ENCODE results near the gene SPPL3.

- TF ChIP-seq CTCF (conservative IDR thresholded peaks at IDR 0.05; ENCODE audit: low read depth in 2 of 2) (no peak), REST (IDR thresholded peaks at IDR 0.05; ENCODE audit: unreplicated experiment) (no peak), POLR2AphosphoS5 (IDR thresholded peaks at IDR 0.05; ENCODE audit: low read depth) (no peak), EZH2 (IDR thresholded peaks at IDR 0.05; ENCODE audit: low read depth, unreplicated experiment) (no peak), EZH2phosphoT487 (IDR thresholded peaks at IDR 0.05; ENCODE audit: unreplicated experiment) (no peak), ZNF331 (CRISPR knock-in tag; IDR thresholded peaks at IDR 0.05; ENCODE audit: low read depth) (no peak), ETS1 (IDR thresholded peaks at IDR 0.05) (no peak), CREB1 (CRISPR knock-in tag; IDR thresholded peaks at IDR 0.05; ENCODE audit: low read depth) (no peak), NANOG (IDR thresholded peaks at IDR 0.05; ENCODE audit: borderline replicate concordance) (no peak), JUNB (IDR thresholded peaks at IDR 0.05; ENCODE audit: unreplicated experiment) (no peak), ZNF114 (CRISPR knock-in tag; IDR thresholded peaks at IDR 0.05) (no peak), ZNF462 (CRISPR knock-in tag; IDR thresholded peaks at IDR 0.05) (no peak), STAT1 (IDR thresholded peaks at IDR 0.05; ENCODE audit: unreplicated experiment) (no peak)
Measured at GRCh38 chr12:120818416-120818815, 85.7 kb downstream of the SPPL3 start.

Measured in GM23338 (cell line).